K562 (cell line): ENCODE measurements around the gene TMEM43. TPM values are rescaled to one million over a fixed set of nuclear protein-coding genes. Genes with fewer than 3 reads are reported as not detected.

Experiments
- ASH1L ChIP-seq: fragments of 450-650 bp; IDR thresholded peaks from 2 replicates; pipeline ENCODE4 v1.6.1; 2018; ENCODE audit warnings: borderline replicate concordance, mild to moderate bottlenecking, low read depth; ENCODE audit not compliant: partially characterized antibody
- E2F1 ChIP-seq: sonication (generic); formaldehyde crosslinking; IDR thresholded peaks from 2 replicates; pipeline ENCODE4 v1.8.1; 2023; ENCODE audit warnings: mild to moderate bottlenecking, missing genetic modification reagents, moderate library complexity
- GTF3C2 ChIP-seq: IDR thresholded peaks from 3 replicates; pipeline ENCODE4 v1.6.1; 2011; ENCODE audit warnings: borderline replicate concordance, mild to moderate bottlenecking, moderate library complexity; ENCODE audit not compliant: insufficient read length; ENCODE audit errors: extremely low read depth
- HBP1 ChIP-seq: fragments of 450-650 bp; formaldehyde crosslinking; IDR thresholded peaks from 2 replicates; pipeline ENCODE4 v1.4.0; 2022; ENCODE audit warnings: missing genetic modification characterization
- HIVEP1 ChIP-seq: fragments of 250-450 bp; sonication (Bioruptor Pico); IDR thresholded peaks from 2 replicates; pipeline ENCODE4 v1.4.0; 2020; ENCODE audit warnings: mild to moderate bottlenecking
- HOXB6 ChIP-seq: fragments of 250-450 bp; sonication (Bioruptor Pico); IDR thresholded peaks from 2 replicates; pipeline ENCODE4 v1.5.1; 2022; ENCODE audit warnings: mild to moderate bottlenecking, borderline replicate concordance
- NEUROD1 ChIP-seq: fragments of 150-350 bp; IDR thresholded peaks from 2 replicates; pipeline ENCODE4 v1.6.1; 2014; ENCODE audit warnings: borderline replicate concordance, low read length, low read depth; ENCODE audit not compliant: partially characterized antibody
- POLR2H ChIP-seq: IDR thresholded peaks from 2 replicates; pipeline ENCODE4 v1.6.1; 2016; ENCODE audit warnings: missing genetic modification characterization, low read depth, mild to moderate bottlenecking, control low read depth, missing compliant biosample characterization, moderate library complexity
- POLR3A ChIP-seq: IDR thresholded peaks from 2 replicates; pipeline ENCODE4 v1.6.1; 2011; ENCODE audit warnings: borderline replicate concordance, mild to moderate bottlenecking, moderate library complexity; ENCODE audit not compliant: insufficient read length, insufficient read depth; ENCODE audit errors: extremely low read depth
- PYGO2 ChIP-seq: fragments of 450-650 bp; IDR thresholded peaks from 2 replicates; pipeline ENCODE4 v1.6.1; 2016; ENCODE audit warnings: mild to moderate bottlenecking, missing genetic modification characterization, moderate library complexity, missing compliant biosample characterization
- RAD51 ChIP-seq: fragments of 450-650 bp; IDR thresholded peaks from 2 replicates; pipeline ENCODE4 v1.7.1; 2016; ENCODE audit warnings: low read depth, mild to moderate bottlenecking, borderline replicate concordance
- RBFOX2 ChIP-seq: fragments of 200-400 bp; formaldehyde crosslinking; IDR thresholded peaks from 2 replicates; pipeline ENCODE4 v1.6.1; 2017; ENCODE audit warnings: low read depth, mild to moderate bottlenecking, low read length, moderate library complexity
- RBM17 ChIP-seq: fragments of 200-400 bp; formaldehyde crosslinking; IDR thresholded peaks from 2 replicates; pipeline ENCODE4 v1.6.1; 2017; ENCODE audit warnings: low read depth, mild to moderate bottlenecking, low read length, borderline replicate concordance
- TAF1 ChIP-seq: IDR thresholded peaks from 2 replicates; pipeline ENCODE4 v1.6.1; 2011; ENCODE audit warnings: mild to moderate bottlenecking, low read length, moderate library complexity; ENCODE audit not compliant: insufficient read depth, control insufficient read depth, severe bottlenecking; ENCODE audit errors: extremely low read depth
- TAL1 ChIP-seq: fragments of 450-650 bp; IDR thresholded peaks from 2 replicates; pipeline ENCODE4 v1.6.1; 2016; ENCODE audit warnings: mild to moderate bottlenecking
- TEAD4 ChIP-seq, 2 experiments: sonication (generic) in 1 of 2; formaldehyde crosslinking in 1 of 2; IDR thresholded peaks; 2 replicates each; pipeline versions ENCODE4 v1.6.1 to v1.8.0; 2012 to 2022; ENCODE audit warnings: borderline replicate concordance in 1 of 2, inconsistent platforms in 1 of 2, low read length in 1 of 2, mild to moderate bottlenecking in 1 of 2, missing genetic modification reagents in 1 of 2
- U2AF1 ChIP-seq: fragments of 200-400 bp; formaldehyde crosslinking; optimal IDR thresholded peaks from 2 replicates; pipeline ENCODE3; 2017; ENCODE audit warnings: mild to moderate bottlenecking, low read depth, low read length, moderate library complexity
- WHSC1 ChIP-seq: IDR thresholded peaks from one replicate; pipeline ENCODE4 v1.6.1; 2012; ENCODE audit warnings: low read length, control low read depth, inconsistent platforms
- ZFP36 ChIP-seq: fragments of 150-350 bp; IDR thresholded peaks from 2 replicates; pipeline ENCODE4 v1.6.1; 2018; ENCODE audit warnings: low read length, low read depth; ENCODE audit not compliant: partially characterized antibody
- ZNF766 ChIP-seq: fragments of 200-800 bp; sonication (Bioruptor generic); conservative IDR thresholded peaks from 2 replicates; pipeline ENCODE4 v1.6.1; 2016; ENCODE audit warnings: missing genetic modification characterization, missing compliant biosample characterization
- polyA plus RNA-seq, 8 experiments: library from polyadenylated mRNA; depleted of rRNA in 4 of 8; stranded (reverse) in 5 of 8; unstranded in 3 of 8; fragments of >200 nt; fragmentation: Nextera tagmentation in 2 of 8; fragmentation: Illumina TruSeq in 1 of 8; extraction: Ambion mirVana in 2 of 8; extraction: Trizol in 1 of 8; gene quantifications; 2 replicates each; pipeline versions ENCODE4 v1.2.1 to v1.2.3, GENCODE V29; 2011 to 2014; ENCODE audit warnings: inconsistent platforms in 1 of 8, missing spikeins in 1 of 8
- total RNA-seq, 7 experiments: library from RNA; depleted of rRNA in 6 of 7; stranded (reverse); fragments of >200 nt in 6 of 7; fragmentation: Illumina TruSeq in 2 of 7; extraction: Trizol in 2 of 7; gene quantifications; 2 replicates each; pipeline versions ENCODE4 v1.2.1 to v1.2.3, GENCODE V29; 2011 to 2021; ENCODE audit warnings: low replicate concordance in 1 of 7
- TF ChIP-seq, protein P1 (sequence below): fragments of 450-650 bp; IDR thresholded peaks from 2 replicates; pipeline ENCODE4 v1.6.1; 2016; ENCODE audit warnings: missing biosample characterization, missing genetic modification characterization

Gene TMEM43
- total and polyA plus RNA-seq, 9 of the 15 experiments (the other 6 are each of a cell fraction or from before 2014, with no cell fraction given) = 16.7 to 46.1 (median 35.7) TPM

- TF ChIP-seq HBP1 = no peak
- peak; percentile 68 for TF ChIP-seq TAF1
- no peak for TF ChIP-seq U2AF1
- TF ChIP-seq RBFOX2 = peak; percentile 95
- no peak for TF ChIP-seq RAD51
- no peak for TF ChIP-seq HOXB6 (CRISPR knock-in tag)
- TF ChIP-seq POLR3A = no peak
- peak; percentile 71; the same call in 1 of the 2 replicates for TF ChIP-seq POLR2H (tag)
- TF ChIP-seq WHSC1 = no peak
- TF ChIP-seq ASH1L = no peak
- no peak for TF ChIP-seq GTF3C2
- no peak for TF ChIP-seq TAL1
- TF ChIP-seq TEAD4 (IDR thresholded peaks at IDR 0.05; ENCODE audit: low read length) = no peak
- TF ChIP-seq TEAD4 (CRISPR knock-in tag; IDR thresholded peaks at IDR 0.05; ENCODE audit: borderline replicate concordance) = no peak
- TF ChIP-seq RBM17 = no peak
- TF ChIP-seq, protein P1, sequence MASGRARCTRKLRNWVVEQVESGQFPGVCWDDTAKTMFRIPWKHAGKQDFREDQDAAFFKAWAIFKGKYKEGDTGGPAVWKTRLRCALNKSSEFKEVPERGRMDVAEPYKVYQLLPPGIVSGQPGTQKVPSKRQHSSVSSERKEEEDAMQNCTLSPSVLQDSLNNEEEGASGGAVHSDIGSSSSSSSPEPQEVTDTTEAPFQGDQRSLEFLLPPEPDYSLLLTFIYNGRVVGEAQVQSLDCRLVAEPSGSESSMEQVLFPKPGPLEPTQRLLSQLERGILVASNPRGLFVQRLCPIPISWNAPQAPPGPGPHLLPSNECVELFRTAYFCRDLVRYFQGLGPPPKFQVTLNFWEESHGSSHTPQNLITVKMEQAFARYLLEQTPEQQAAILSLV (tag) = no peak
- no peak for TF ChIP-seq NEUROD1
- TF ChIP-seq PYGO2 = no peak
- no peak; the same call in none of the 2 replicates for TF ChIP-seq E2F1 (CRISPR knock-in tag)
- no peak for TF ChIP-seq HIVEP1 (CRISPR knock-in tag)
- TF ChIP-seq ZNF766 (CRISPR knock-in tag) = peak; percentile 91
- peak; percentile 7 for TF ChIP-seq ZFP36
Measured at GRCh38 chr3:14124615-14125192, at the start of gene TMEM43, which contains the start of gene CHCHD4 (continued).
